Upper lobe of left lung (tissue), 6 donors: ENCODE data around the gene C2orf80. TPM values are rescaled to one million over a fixed set of nuclear protein-coding genes. Genes with fewer than 3 reads are reported as not detected.
A peak's percentile ranks its signal among the peaks of the same experiment; 100 is the strongest.

Experiments
- ATAC-seq, 2 donors: fragments of 200-7000 bp; cut with Tn5 transposase; one replicate each; pipeline ENCODE4 v1.9.1; 2022; ENCODE audit warnings: mild to moderate bottlenecking in 2 of 2, moderate library complexity in 2 of 2; ENCODE audit not compliant: low FRiP score in 2 of 2
- DNase-seq, 2 donors: peaks; one replicate each; pipeline ENCODE4 v3.0.0-alpha.2; 2019 to 2020
- H3K27ac ChIP-seq, 4 donors: fragments of 200-600 bp; sonication (generic); one replicate each; pipeline ENCODE4 v1.5.1; 2016 to 2019
- H3K27me3 ChIP-seq, 4 donors: fragments of 200-600 bp; sonication (generic); one replicate each; pipeline ENCODE4 v1.5.1; 2017 to 2019
- H3K36me3 ChIP-seq, 4 donors: fragments of 200-600 bp; sonication (generic); one replicate each; pipeline ENCODE4 v1.5.1; 2016 to 2019
- H3K4me1 ChIP-seq, 4 donors: fragments of 200-600 bp; sonication (generic); one replicate each; pipeline ENCODE4 v1.5.1; 2018 to 2019
- H3K4me3 ChIP-seq, 4 donors: fragments of 200-600 bp; sonication (generic); one replicate each; pipeline ENCODE4 v1.5.1; 2017 to 2019; ENCODE audit warnings: mild to moderate bottlenecking in 2 of 4, moderate library complexity in 1 of 4
- H3K9me3 ChIP-seq, 4 donors: fragments of 200-600 bp; sonication (generic); one replicate each; pipeline ENCODE4 v1.5.1; 2018 to 2019
- CTCF ChIP-seq, 6 experiments: fragments of 450-650 bp in 4 of 6; fragments of 200-600 bp in 2 of 6; sonication (generic) in 2 of 6; IDR thresholded peaks; one replicate each; pipeline ENCODE4 v1.5.1; 2016 to 2019; ENCODE audit warnings: antibody characterized with exemption in 6 of 6
- EP300 ChIP-seq, 4 donors: sonication (generic); formaldehyde crosslinking; IDR thresholded peaks; one replicate each; pipeline ENCODE4 v1.5.1; 2017; ENCODE audit warnings: antibody characterized with exemption in 4 of 4, control low read depth in 2 of 4
- POLR2A ChIP-seq, 4 donors: fragments of 450-650 bp; IDR thresholded peaks; one replicate each; pipeline ENCODE4 v1.5.1; 2016 to 2017; ENCODE audit warnings: antibody characterized with exemption in 4 of 4, mild to moderate bottlenecking in 2 of 4
- POLR2AphosphoS5 ChIP-seq, 2 donors: sonication (generic); formaldehyde crosslinking; IDR thresholded peaks; one replicate each; pipeline ENCODE4 v1.5.1; 2017; ENCODE audit warnings: antibody characterized with exemption in 2 of 2
- WGBS, 2 donors: methylation state at CpG; one replicate each; pipeline ENCODE4 v1.1.5; 2017 to 2018; 5-methylcytosine and 5-hydroxymethylcytosine counted together
- total RNA-seq, 6 donors: library from RNA; depleted of rRNA in 4 of 6; stranded (reverse); fragments of >200 nt in 4 of 6; gene quantifications; one replicate each; pipeline versions ENCODE4 v1.1.0 to v1.2.1, GENCODE V29; 2016 to 2021
- donor health status: DM: no; HTN: no; CAD: no; lungs with moderate emphysema.
- donor health status: DM: no; HTN: yes; CAD: no; lungs with severe emphysema.

C2orf80 gene
- total RNA-seq, 6 donors from 2014 or later = not detected

GRCh38 chr2:208189069-208189809 is 591 bp downstream of the C2orf80 start:
- H3K36me3 ChIP-seq = no peaks in the 10 kb centered on the region
- no peaks in the 10 kb centered on the region for H3K9me3 ChIP-seq
- H3K4me3 ChIP-seq = no peak overlapping the region
- peaks cover 0 to under 1% (median under 1%) of the 10 kb centered on the region in 4 donors for H3K4me1 ChIP-seq
- H3K27me3 ChIP-seq = no peaks in the 10 kb centered on the region
- H3K27ac ChIP-seq = no peak overlapping the region
- no peak for TF ChIP-seq CTCF (IDR thresholded peaks at IDR 0.05)
- TF ChIP-seq POLR2AphosphoS5 (IDR thresholded peaks at IDR 0.05) = no peak
- ATAC-seq (no peak), DNase-seq (no peak)
- 81 to 89% methylated on average over 5 of the region's 5 CpGs for WGBS, 2 donors

GRCh38 chr2:208186893-208187292 is 2.9 kb downstream of the C2orf80 start:
- no peaks in the 10 kb centered on the region for H3K36me3 ChIP-seq
- no peaks in the 10 kb centered on the region for H3K9me3 ChIP-seq
- TF ChIP-seq CTCF (IDR thresholded peaks at IDR 0.05) = no peak
- no peak overlapping the region for H3K4me3 ChIP-seq
- no peak overlapping the region for H3K27ac ChIP-seq
- WGBS, 2 donors = 75 to 80% methylated on average over 2 of the region's 2 CpGs
- H3K27me3 ChIP-seq = no peaks in the 10 kb centered on the region
- H3K4me1 ChIP-seq = peaks cover 0 to 7% (median 5%) of the 10 kb centered on the region in 4 donors
- ATAC-seq = no peak
- DNase-seq = no peak

GRCh38 chr2:208186465-208186864 is 3.4 kb downstream of the C2orf80 start:
- no peaks in the 10 kb centered on the region for H3K36me3 ChIP-seq
- H3K9me3 ChIP-seq = no peaks in the 10 kb centered on the region
- no peak for TF ChIP-seq POLR2A (IDR thresholded peaks at IDR 0.05)
- TF ChIP-seq POLR2AphosphoS5 (IDR thresholded peaks at IDR 0.05) = no peak
- TF ChIP-seq EP300 (IDR thresholded peaks at IDR 0.05) = no peak
- TF ChIP-seq CTCF (IDR thresholded peaks at IDR 0.05) = no peak
- WGBS, 2 donors = 58 to 66% methylated on average over 5 of the region's 5 CpGs
- DNase-seq (no peak), ATAC-seq (no peak)
- peaks cover 0 to 7% (median 5%) of the 10 kb centered on the region in 4 donors for H3K4me1 ChIP-seq
- H3K27ac ChIP-seq = no peak overlapping the region
- H3K27me3 ChIP-seq = no peaks in the 10 kb centered on the region
- H3K4me3 ChIP-seq = no peak overlapping the region

- H3K36me3 ChIP-seq = no peaks in the 10 kb centered on the region
- no peak for ATAC-seq
- H3K27ac ChIP-seq = no peak overlapping the region
- DNase-seq = peak in 1 of 2 donors; percentile 40
- no peaks in the 10 kb centered on the region for H3K27me3 ChIP-seq
- H3K4me1 ChIP-seq = peaks cover 0 to 7% (median 5%) of the 10 kb centered on the region in 4 donors
- TF ChIP-seq POLR2A (IDR thresholded peaks at IDR 0.05) (no peak), CTCF (IDR thresholded peaks at IDR 0.05) (no peak), EP300 (IDR thresholded peaks at IDR 0.05) (no peak), POLR2AphosphoS5 (IDR thresholded peaks at IDR 0.05) (no peak)
- H3K4me3 ChIP-seq = no peak overlapping the region
- no peaks in the 10 kb centered on the region for H3K9me3 ChIP-seq
- 33 to 35% methylated on average over 12 of the region's 12 CpGs for WGBS, 2 donors
These were observed 5.7 kb downstream of the C2orf80 start for GRCh38 chr2:208183972-208184705.
